ENCODE data around the gene SCG2. TPM values are rescaled to one million over a fixed set of nuclear protein-coding genes. Genes with fewer than 3 reads are reported as not detected.

The SCG2 gene
- total and polyA plus RNA-seq, 5 donors, result 0.09 to 0.61 (median 0.23) TPM

GRCh38 chr2:223607476-223607875 lies 5.3 kb upstream of the SCG2 start:
- H3K9me3 ChIP-seq (ENCODE audit: control insufficient read depth, low read length), result no peaks in the 10 kb centered on the region
- intact Hi-C loops (cut with DNase I), result no loop called here
- WGBS, result 76% methylated on average over 5 of the region's 5 CpGs
- H3K4me3 ChIP-seq (ENCODE audit: low read length), result no peak overlapping the region
- H3K4me1 ChIP-seq (ENCODE audit: control insufficient read depth, insufficient read depth, low read length), result no peaks in the 10 kb centered on the region
- no peak overlapping the region for H3K27ac ChIP-seq (ENCODE audit: low read length)
- no peaks in the 10 kb centered on the region for H3K27me3 ChIP-seq (ENCODE audit: control insufficient read depth, insufficient read depth)
- ATAC-seq (no peak), DNase-seq (no peak)

GRCh38 chr2:223606946-223607345 lies 4.8 kb upstream of the SCG2 start:
- Histone ChIP-seq H3K27me3 (ENCODE audit: control insufficient read depth, insufficient read depth) (no peaks in the 10 kb centered on the region), H3K9me3 (ENCODE audit: control insufficient read depth, low read length) (no peaks in the 10 kb centered on the region), H3K4me1 (ENCODE audit: control insufficient read depth, insufficient read depth, low read length) (no peaks in the 10 kb centered on the region), H3K4me3 (ENCODE audit: low read length) (no peak overlapping the region), H3K27ac (ENCODE audit: low read length) (no peak overlapping the region)
- WGBS, result 30% methylated on average over 1 of the region's 1 CpG
- no peak for ATAC-seq
- intact Hi-C loops (cut with DNase I), result no loop called here
- no peak for DNase-seq

GRCh38 chr2:223604231-223604630 lies 2.1 kb upstream of the SCG2 start:
- no peaks in the 10 kb centered on the region for H3K4me1 ChIP-seq (ENCODE audit: control insufficient read depth, insufficient read depth, low read length)
- H3K27me3 ChIP-seq (ENCODE audit: control insufficient read depth, insufficient read depth), result no peaks in the 10 kb centered on the region
- no peak overlapping the region for H3K27ac ChIP-seq (ENCODE audit: low read length)
- H3K4me3 ChIP-seq (ENCODE audit: low read length), result no peak overlapping the region
- ATAC-seq (no peak), DNase-seq (no peak)
- no peaks in the 10 kb centered on the region for H3K9me3 ChIP-seq (ENCODE audit: control insufficient read depth, low read length)
- intact Hi-C loops (cut with DNase I), result no loop called here
- WGBS, result 72% methylated on average over 2 of the region's 2 CpGs

GRCh38 chr2:223602972-223603371 lies 811 bp upstream of the SCG2 start:
- intact Hi-C loops (cut with DNase I), result no loop called here
- ATAC-seq (no peak), DNase-seq (no peak)
- H3K27me3 ChIP-seq (ENCODE audit: control insufficient read depth, insufficient read depth), result no peaks in the 10 kb centered on the region
- no peak overlapping the region for H3K27ac ChIP-seq (ENCODE audit: low read length)
- no peak overlapping the region for H3K4me3 ChIP-seq (ENCODE audit: low read length)
- no peaks in the 10 kb centered on the region for H3K4me1 ChIP-seq (ENCODE audit: control insufficient read depth, insufficient read depth, low read length)
- 56% methylated on average over 2 of the region's 2 CpGs for WGBS
- no peaks in the 10 kb centered on the region for H3K9me3 ChIP-seq (ENCODE audit: control insufficient read depth, low read length)

GRCh38 chr2:223601018-223601417 lies 1.1 kb downstream of the SCG2 start:
- H3K4me3 ChIP-seq (ENCODE audit: low read length), result no peak overlapping the region
- no peaks in the 10 kb centered on the region for H3K4me1 ChIP-seq (ENCODE audit: control insufficient read depth, insufficient read depth, low read length)
- DNase-seq, result no peak
- intact Hi-C loops (cut with DNase I), result no loop called here
- H3K9me3 ChIP-seq (ENCODE audit: control insufficient read depth, low read length), result no peaks in the 10 kb centered on the region
- no peak overlapping the region for H3K27ac ChIP-seq (ENCODE audit: low read length)
- no peaks in the 10 kb centered on the region for H3K27me3 ChIP-seq (ENCODE audit: control insufficient read depth, insufficient read depth)
- ATAC-seq, result no peak

GRCh38 chr2:223599640-223600380 lies 2.4 kb downstream of the SCG2 start:
- no peak for DNase-seq
- H3K4me1 ChIP-seq (ENCODE audit: control insufficient read depth, insufficient read depth, low read length), result no peaks in the 10 kb centered on the region
- H3K27me3 ChIP-seq (ENCODE audit: control insufficient read depth, insufficient read depth), result no peaks in the 10 kb centered on the region
- WGBS, result 69% methylated on average over 6 of the region's 6 CpGs
- H3K27ac ChIP-seq (ENCODE audit: low read length), result no peak overlapping the region
- intact Hi-C loops (cut with DNase I), result no loop called here
- no peak overlapping the region for H3K4me3 ChIP-seq (ENCODE audit: low read length)
- ATAC-seq, result no peak
- H3K9me3 ChIP-seq (ENCODE audit: control insufficient read depth, low read length), result no peaks in the 10 kb centered on the region

GRCh38 chr2:223598994-223599639 lies 3.0 kb downstream of the SCG2 start:
- no peaks in the 10 kb centered on the region for H3K9me3 ChIP-seq (ENCODE audit: control insufficient read depth, low read length)
- no peak overlapping the region for H3K27ac ChIP-seq (ENCODE audit: low read length)
- H3K4me3 ChIP-seq (ENCODE audit: low read length), result no peak overlapping the region
- H3K4me1 ChIP-seq (ENCODE audit: control insufficient read depth, insufficient read depth, low read length), result no peaks in the 10 kb centered on the region
- no peaks in the 10 kb centered on the region for H3K27me3 ChIP-seq (ENCODE audit: control insufficient read depth, insufficient read depth)
- DNase-seq (no peak), ATAC-seq (no peak)
- 81% methylated on average over 2 of the region's 2 CpGs for WGBS
- intact Hi-C loops (cut with DNase I), result no loop called here

GRCh38 chr2:223597076-223597475 lies 5.1 kb downstream of the SCG2 start:
- no peaks in the 10 kb centered on the region for H3K4me1 ChIP-seq (ENCODE audit: control insufficient read depth, insufficient read depth, low read length)
- H3K27ac ChIP-seq (ENCODE audit: low read length), result no peak overlapping the region
- H3K9me3 ChIP-seq (ENCODE audit: control insufficient read depth, low read length), result no peaks in the 10 kb centered on the region
- H3K27me3 ChIP-seq (ENCODE audit: control insufficient read depth, insufficient read depth), result no peaks in the 10 kb centered on the region
- intact Hi-C loops (cut with DNase I), result no loop called here
- H3K4me3 ChIP-seq (ENCODE audit: low read length), result no peak overlapping the region
- ATAC-seq, result no peak
- DNase-seq, result no peak

- intact Hi-C loops (cut with DNase I), result no loop called here
- ATAC-seq (no peak), DNase-seq (no peak)
- no peaks in the 10 kb centered on the region for H3K4me1 ChIP-seq (ENCODE audit: control insufficient read depth, insufficient read depth, low read length)
- H3K27ac ChIP-seq (ENCODE audit: low read length), result no peak overlapping the region
- H3K4me3 ChIP-seq (ENCODE audit: low read length), result no peak overlapping the region
- H3K9me3 ChIP-seq (ENCODE audit: control insufficient read depth, low read length), result no peaks in the 10 kb centered on the region
- H3K27me3 ChIP-seq (ENCODE audit: control insufficient read depth, insufficient read depth), result no peaks in the 10 kb centered on the region
- 93% methylated on average over 1 of the region's 1 CpG for WGBS
Observed at GRCh38 chr2:223596208-223596607, 6.0 kb downstream of the SCG2 start.

- intact Hi-C loops (cut with DNase I), result no loop called here
- 77% methylated on average over 4 of the region's 4 CpGs for WGBS
- H3K4me1 ChIP-seq (ENCODE audit: control insufficient read depth, insufficient read depth, low read length), result no peaks in the 10 kb centered on the region
- no peaks in the 10 kb centered on the region for H3K9me3 ChIP-seq (ENCODE audit: control insufficient read depth, low read length)
- DNase-seq (no peak), ATAC-seq (no peak)
- no peak overlapping the region for H3K4me3 ChIP-seq (ENCODE audit: low read length)
- H3K27ac ChIP-seq (ENCODE audit: low read length), result no peak overlapping the region
- H3K27me3 ChIP-seq (ENCODE audit: control insufficient read depth, insufficient read depth), result no peaks in the 10 kb centered on the region
Observed at GRCh38 chr2:223594831-223595230, 7.3 kb downstream of the SCG2 start.

GRCh38 chr2:223594259-223594658 lies 7.9 kb downstream of the SCG2 start:
- H3K4me3 ChIP-seq (ENCODE audit: low read length), result no peak overlapping the region
- WGBS, result 64% methylated on average over 2 of the region's 2 CpGs
- no peaks in the 10 kb centered on the region for H3K27me3 ChIP-seq (ENCODE audit: control insufficient read depth, insufficient read depth)
- no peaks in the 10 kb centered on the region for H3K4me1 ChIP-seq (ENCODE audit: control insufficient read depth, insufficient read depth, low read length)
- H3K9me3 ChIP-seq (ENCODE audit: control insufficient read depth, low read length), result no peaks in the 10 kb centered on the region
- no peak for ATAC-seq
- intact Hi-C loops (cut with DNase I), result no loop called here
- no peak overlapping the region for H3K27ac ChIP-seq (ENCODE audit: low read length)
- no peak for DNase-seq
